M059J (cell line): ENCODE results near the gene BOLA3. TPM values are rescaled to one million over a fixed set of nuclear protein-coding genes. Genes with fewer than 3 reads are reported as not detected.
A peak's percentile ranks its signal among the peaks of the same experiment; 100 is the strongest.
"Not testable (repeated sequence)": the region's sequence is repeated elsewhere in the genome, so short reads cannot be mapped to it uniquely, and the experiment has no call there.

Experiments used
- DNase-seq: peaks from one replicate; pipeline ENCODE4 v3.0.0-alpha.2; 2012; ENCODE audit warnings: low read depth
- total RNA-seq: library from RNA; depleted of rRNA; stranded (reverse); fragments of >200 nt; shearing (Covaris generic); gene quantifications from 2 replicates; pipeline ENCODE4 v1.2.3, GENCODE V29; 2014; rRNA removed

The BOLA3 gene, protein sequence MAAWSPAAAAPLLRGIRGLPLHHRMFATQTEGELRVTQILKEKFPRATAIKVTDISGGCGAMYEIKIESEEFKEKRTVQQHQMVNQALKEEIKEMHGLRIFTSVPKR
- total RNA-seq: 148 and 253 TPM in 2 replicates

DNA sequence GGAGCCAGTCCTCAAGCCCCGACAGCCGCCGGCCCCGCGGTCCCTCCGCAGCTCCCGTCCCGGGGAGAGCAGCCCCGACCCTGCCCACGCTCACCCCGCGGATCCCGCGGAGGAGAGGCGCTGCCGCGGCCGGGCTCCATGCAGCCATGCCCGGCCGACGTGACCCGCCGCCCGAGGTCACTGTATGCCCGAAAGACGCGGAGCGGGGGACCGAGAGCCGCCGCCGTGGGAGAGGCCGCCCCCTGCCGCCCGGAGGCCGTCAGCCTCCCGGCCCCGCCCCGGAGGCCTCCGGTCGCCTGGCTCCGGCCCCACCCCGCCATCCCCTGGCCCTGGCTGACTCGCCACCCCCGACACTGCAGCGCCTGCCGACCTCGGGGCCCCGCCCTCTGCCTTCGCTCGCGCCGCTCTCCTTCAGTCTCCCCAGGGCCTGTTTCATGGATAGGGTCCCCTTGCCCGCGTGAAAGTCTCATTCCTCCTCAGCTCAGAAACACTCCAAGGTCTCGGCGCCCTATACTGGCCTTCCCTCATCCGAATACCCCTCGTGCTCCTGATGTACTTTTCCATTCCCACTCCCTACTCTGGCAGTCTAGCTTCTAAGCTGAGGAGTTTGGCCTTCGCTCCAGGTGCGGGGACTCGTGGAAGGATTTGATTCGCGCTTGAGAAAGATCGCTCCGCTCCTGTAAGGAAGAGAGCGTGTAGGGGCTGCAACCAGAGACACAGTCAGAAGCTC, at the start of gene BOLA3:
BOLA3 (minus strand) TSS at position 186 of the 730 bp plus-strand sequence; CDS start at position 148, 38 bp downstream.
- DNase-seq: peak; percentile 73

DNA sequence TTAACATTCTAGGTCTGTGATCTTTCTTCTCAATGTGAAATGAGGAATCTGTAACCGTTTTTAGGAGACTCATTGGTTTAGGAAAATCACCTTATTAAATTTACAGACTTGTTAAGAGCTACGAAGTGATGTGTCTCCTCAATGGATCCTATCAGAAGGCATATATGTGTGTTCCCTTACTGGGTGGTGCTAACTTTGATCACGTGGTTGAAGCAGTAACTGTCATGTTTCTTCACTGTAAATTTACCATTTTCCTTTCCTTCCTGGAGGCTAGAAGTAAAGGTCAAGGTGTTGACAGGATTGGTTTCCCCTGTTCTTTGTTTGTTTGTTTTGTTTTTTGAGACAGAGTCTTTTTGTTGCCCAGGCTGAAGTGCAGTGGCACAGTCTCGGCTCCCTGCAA, 49.3 kb upstream of the BOLA3 start:
- no peak for DNase-seq

DNA sequence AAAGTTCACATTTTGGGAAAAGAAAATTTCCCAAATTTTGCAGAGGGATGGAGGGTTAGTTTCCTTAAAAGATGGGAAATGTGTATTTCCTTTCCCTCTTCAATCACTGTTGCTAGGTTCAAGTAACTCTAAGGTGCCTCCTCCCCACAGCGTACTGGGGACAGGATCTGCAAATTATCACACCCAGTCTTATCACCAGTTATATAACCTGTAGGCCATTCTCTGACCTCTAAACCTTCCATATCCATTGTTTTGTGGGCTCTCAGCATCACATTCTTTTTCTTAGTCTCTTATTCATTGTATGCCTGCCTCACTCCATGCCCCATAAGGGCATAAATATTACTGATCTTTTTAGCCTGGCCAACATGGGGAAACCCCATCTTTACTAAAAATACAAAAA, 47.1 kb upstream of the BOLA3 start:
- no peak for DNase-seq

DNA sequence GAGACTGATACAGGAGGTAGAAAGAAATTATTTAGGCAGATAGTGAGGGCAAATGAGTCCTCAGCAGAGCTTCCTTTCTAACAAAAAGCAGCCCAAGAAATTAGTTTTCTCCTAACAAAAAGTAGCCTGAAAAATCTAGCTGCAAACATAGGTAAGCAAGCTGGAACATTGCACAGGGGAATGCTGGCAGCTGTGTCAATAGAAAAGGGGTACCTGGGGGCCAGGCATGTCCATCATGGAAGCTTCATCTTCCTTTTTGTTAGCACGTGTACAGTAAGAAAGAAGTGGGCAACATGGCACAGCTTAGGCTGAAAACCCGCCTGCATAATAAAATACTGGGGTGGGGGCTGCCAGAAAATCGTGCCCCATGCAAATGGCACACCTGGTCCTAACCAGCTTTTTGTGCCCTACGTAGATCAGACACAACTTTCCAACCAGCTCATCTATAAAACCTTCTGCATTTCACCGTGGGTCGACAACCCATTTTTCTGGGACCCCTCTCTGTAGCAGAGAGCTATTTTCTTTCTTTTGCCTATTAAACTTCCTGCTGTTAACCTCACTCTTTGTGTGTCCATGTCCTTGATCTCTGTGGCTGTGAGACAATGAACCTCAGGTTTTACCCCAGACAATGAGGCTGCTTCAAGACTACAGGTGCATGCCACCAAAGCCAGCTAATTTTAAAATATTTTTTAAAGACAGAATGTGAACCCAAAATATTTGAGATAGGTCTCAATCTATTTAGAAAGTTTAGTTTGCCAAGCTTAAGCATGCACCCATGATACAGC, 44.1 kb upstream of the BOLA3 start:
- DNase-seq: no peak

DNA sequence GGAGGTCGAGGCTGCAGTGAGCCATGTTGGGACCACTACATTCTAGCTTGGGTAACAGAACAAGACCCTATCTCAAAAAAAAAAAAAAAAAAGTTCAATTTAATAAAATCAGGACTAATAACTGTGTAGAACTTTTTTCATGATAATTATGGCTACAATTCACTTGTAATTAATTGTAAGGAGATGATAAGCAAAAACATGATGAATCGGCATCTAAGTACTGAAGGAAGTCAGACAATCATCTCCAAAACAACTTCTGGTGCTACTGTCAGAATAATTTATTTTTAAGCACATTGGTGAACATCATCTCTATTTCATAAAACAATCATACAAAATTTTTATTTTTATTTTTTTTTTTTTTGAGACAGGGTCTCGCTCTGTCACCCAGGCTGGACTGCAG, 41.0 kb upstream of the BOLA3 start:
- DNase-seq: no peak

DNA sequence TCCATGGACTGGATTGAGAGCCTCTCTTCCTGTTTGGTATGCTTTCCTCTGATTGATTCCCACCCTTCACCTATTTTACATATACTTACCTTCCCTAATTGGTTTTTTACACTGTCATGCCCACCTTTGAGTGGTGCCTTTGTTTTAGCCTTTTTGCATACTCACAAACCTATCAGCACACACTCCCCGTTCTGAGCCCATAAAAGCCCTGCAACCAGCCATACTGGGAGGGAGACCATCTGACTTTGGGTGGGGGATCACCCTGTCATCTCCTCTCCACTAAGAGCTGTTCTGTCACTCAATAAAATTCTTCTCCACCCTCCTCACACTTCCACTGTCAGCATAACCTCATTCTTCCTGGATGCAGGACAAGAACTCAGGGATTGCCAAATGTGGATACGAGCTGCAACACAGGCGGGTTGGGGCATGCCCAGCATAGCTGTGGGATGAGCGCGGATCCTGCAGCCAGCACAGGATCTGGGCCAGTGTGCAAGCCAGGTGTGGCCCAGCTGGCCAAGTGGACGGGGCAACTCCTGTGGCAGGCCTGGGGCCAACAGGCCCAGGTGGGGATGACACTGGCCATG, 40.4 kb upstream of the BOLA3 start:
- peak; percentile 42 for DNase-seq

DNA sequence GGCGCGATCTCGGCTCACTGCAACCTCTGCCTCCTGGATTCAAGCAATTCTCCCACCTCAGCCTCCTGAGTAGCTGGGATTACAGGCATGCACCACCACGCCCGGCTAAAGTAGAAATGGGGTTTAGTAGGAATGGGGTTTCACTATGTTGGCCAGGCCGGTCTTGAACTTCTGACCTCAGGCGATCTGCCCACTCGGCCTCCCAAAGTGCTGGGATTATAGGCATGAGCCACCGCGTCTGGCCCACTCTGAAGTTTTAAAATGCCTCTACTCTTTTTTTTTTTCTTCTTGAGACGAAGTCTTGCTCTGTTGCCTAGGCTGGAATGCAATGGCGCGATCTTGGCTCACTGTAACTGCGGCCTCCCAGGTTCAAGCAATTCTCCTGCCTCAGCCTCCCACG, 39.0 kb upstream of the BOLA3 start:
- not testable (repeated sequence) for DNase-seq

DNA sequence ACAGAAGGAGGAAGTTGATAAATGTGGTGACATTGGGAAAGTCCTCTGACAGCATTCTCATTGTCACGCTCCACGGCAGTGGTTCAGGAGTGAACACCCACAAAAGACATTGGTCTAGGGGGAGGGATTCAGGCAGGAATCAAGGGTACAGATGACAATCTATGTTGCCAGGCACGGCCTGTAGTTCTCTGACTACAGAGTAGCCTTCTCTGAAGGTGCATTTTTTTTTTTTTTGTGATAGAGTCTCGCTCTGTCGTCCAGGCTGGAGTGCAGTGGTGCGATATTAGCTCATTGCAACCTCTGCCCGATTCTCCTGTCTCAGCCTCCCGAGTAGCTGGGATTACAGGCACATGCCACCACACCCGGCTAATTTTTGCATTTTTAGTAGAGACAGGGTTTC, 38.3 kb upstream of the BOLA3 start:
- no peak for DNase-seq

DNA sequence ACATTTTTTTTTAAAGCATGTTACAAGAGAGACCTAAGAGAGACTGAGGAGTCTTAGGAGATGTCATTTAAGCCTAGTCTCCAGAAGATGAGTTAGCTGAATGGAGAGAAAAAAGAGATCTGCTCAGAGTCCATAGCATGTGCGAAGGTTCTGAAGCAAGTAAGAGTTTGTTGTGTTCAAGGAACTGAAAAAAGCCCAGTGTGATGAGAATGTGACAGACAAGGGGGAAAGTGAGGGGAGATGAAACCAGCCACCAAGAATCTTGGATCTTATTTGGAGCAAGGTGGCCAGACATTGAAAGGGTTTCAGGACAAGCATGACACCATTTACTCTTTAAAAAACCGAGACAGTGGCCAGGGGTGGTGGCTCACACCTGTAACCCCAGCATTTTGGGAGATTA, 36.2 kb upstream of the BOLA3 start:
- DNase-seq: no peak

DNA sequence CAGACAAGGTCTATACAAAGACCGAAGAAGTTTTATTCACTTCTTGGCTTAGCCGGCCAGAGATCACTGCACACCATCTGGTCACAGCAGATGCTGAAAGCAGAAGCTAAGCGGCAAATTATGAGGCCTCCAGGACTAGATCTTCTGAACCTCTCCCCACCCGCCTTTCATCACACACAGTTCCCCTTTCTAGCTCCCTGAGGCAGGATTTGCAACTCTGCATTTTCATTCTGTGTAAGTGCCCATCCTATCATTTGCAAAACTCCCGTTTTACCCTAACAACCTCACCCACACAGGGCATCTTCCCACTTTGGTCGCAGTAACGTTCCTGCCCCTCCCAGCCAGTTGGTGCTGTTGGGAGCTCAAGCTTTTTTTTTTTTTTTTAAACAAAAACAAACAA, 34.0 kb upstream of the BOLA3 start:
- no peak for DNase-seq

DNA sequence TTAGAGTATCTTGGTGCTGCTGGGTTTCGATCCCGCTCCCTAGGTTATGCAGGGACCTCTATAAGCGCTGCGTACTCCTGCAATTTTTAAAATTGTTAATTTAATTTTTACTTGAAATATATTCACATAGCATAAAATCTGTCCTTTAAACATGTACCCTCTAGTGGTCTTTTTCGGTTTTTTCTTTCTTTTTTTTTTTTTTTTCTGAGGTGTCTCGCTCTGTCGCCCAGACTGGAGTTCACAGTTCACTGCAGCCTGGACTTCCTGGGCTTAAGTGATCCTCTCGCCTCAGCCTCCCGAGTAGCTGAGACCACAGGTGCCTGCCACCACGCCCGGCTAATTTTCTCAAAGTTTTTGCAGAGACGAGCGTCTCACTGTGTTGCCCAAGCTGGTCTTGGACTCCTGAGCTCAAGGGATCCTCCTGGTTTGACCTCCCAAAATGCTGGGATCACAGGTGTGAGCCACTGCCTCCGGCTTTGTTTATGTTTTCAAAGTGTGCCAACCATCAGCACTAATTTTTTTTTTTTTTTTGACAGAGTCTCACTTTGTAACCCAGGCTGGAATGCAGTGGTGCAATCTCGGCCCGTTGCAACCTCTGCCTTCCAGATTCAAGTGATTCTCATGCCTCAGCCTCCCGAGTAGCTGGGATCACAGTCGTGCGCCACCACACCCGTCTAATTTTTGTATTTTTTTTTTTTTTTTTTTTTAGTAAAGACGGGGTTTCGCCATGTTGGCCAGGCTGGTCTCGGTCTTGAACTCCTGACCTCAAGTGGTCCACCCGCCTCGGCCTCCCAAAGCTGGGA, 31.6 kb upstream of the BOLA3 start:
- DNase-seq: no peak

DNA sequence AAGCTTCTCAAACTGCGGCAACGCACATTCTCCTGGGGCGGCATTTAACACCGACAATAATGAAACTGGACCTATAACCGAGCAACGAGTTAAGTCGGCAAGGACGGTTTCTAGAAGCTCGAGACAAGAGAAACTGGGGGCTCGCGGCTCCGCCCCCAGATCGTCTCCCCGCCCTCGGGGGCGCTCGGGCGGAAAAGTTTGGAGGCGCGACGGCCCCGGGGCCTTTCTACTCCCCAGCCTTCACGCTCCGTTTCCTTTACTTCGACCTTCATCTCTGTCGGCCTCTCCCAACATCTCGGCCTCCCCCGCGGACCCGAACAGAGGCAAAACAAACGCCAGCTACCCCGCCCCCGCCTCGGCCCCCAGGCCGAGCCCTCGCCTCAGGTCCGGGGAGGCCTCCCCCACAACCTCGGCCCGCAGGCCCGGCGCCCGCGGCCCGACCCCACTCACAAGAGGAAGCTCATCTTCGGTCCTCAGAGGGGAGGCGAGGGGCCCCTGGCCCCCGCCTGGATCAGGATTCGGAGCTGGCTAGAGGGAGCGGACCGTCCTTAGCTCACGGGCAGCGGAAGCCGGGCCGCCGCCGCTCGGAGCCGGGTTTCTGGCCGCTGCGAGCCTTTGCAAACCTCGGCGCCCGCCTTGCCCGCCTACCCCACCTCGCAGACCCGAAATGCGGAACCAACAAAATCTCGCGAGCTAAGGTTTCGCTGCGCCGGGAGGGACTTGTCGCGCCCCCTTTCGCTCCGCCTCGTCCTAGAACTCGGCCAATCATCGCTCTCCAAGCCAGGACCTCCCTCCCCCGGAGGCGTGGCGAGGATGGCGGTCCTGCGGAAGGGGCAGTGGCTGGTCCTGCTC, 30.7 kb upstream of the BOLA3 start, which contains the start of gene MOB1A:
MOB1A (minus strand) TSS at position 669 of the 852 bp plus-strand sequence; CDS start at position 464, 205 bp downstream.
- peak; percentile 97 for DNase-seq

DNA sequence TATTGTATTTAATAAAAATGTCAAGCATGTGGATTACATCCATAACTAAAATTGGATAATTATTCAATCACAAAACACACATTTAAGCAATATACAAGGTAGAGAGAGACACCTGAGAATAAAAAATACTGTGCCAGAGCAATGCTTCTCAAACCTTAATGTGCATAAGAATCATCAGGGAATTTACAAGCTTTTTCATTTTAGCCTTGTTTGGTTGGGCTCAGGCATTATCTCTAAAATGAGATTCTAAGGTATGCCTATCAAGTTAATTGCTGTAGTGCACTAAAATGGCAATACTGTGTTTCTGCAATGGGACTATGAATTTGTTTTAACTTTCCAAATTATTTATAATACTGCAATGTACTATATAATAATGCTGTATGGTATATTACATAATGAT, 30.0 kb upstream of the BOLA3 start:
- DNase-seq: no peak

DNA sequence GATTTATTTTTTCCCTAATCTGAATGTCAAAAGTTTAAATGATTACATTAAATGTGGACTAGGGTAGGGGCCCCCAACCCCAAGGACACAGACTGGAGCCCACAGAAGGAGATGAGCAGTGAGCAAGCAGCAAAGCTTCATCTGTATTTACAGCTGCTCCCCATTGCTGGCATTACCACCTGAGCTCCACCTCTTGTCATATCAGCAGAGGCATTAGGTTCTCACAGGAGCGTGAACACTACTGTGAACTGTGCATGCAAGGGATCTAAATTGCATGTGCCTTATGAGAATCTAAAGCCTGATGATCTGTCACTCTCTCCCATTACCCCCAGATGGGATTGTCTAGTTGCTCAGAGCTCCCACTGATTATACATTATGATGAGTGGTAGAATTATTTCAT, 27.2 kb upstream of the BOLA3 start:
- no peak for DNase-seq

DNA sequence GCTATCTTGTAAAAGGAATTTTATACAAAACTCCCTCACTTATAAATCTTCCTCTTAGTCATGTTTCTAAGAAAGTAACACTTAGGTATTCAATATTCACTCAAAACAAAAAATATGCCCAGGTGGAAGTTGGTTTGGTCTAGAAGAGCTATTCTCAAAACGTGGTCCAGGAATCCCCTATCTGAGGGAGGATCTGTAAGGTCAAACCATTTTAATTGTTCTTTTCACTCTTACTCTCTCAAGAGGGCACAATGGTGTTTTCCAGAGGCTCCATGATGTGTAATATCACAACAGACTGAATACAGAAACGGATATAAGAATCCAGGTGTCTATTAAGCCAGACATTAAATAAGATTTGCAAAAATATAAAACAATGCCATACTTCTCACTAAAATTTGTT, 21.0 kb upstream of the BOLA3 start:
- no peak for DNase-seq

DNA sequence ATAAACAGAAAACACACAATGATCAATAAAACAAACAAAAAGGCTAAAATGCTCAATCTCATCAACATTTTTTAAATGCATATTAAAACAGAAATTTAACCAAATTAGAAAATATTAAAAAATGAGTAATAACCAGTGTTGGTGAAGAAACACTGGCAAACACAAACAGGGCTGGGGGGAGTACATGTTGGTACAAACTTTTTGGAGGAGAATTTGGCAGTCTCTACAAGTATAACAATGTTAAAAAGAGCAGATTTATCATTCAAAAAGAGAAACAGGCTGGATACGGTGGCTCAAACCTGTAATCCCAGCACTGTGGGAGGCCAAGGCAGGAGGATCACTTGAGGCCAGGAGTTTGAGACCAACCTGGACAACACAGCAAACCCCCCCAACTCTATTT, 17.0 kb upstream of the BOLA3 start:
- no peak for DNase-seq

DNA sequence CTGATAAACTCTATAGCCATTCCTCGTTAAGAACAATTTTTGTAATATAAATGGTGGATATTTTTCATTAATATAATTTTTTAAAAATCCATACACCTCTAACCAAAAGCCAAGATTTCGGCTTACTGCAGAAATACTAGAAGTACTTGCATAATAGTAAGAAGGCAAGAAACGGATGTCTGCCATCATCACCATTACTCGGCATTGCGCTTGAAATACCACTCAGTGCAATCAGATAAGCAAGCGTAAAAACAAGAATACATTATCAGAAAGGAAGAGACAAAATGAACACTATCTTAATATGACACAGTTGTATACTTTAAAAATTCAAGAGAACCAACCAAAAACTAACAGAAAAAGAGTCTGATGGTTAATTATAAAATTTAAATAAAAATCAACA, 15.2 kb upstream of the BOLA3 start:
- DNase-seq: no peak

DNA sequence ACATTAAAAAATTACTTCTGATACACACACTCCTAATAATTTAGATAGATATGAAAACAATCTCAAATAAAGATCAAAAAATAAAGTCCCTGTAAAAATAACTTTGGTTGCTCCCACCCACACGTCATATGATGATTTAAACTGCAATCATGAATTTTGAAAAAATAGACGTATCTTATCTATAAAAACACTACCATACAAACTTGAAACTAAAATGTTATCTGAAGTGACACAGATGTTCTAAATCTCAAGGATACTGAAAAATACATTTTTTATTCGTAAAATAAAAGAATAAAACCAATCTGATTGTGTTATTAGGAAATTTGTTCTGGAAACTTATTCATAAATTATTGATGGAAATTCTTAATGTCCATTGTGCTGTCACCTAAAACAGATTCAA, 8.1 kb upstream of the BOLA3 start:
- DNase-seq: no peak

DNA sequence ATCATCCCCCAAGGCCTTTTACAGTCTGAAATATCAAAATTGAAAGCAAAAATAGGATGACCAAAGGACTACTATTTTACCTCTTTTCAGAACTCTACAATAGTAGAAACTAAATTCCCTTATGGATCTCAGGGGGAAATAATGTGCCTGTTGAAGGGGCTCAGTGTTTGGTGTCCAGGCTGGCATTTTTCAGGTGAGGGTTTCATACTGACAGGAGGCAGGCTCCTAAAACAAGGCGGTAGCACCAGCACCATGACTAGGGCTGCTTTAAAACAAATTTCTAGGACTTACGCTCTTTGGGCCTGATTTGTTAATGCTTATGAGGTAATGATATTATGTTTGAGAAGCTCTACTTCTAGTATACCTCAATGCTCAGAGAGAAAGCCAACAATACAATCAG, 5.2 kb upstream of the BOLA3 start:
- no peak for DNase-seq

DNA sequence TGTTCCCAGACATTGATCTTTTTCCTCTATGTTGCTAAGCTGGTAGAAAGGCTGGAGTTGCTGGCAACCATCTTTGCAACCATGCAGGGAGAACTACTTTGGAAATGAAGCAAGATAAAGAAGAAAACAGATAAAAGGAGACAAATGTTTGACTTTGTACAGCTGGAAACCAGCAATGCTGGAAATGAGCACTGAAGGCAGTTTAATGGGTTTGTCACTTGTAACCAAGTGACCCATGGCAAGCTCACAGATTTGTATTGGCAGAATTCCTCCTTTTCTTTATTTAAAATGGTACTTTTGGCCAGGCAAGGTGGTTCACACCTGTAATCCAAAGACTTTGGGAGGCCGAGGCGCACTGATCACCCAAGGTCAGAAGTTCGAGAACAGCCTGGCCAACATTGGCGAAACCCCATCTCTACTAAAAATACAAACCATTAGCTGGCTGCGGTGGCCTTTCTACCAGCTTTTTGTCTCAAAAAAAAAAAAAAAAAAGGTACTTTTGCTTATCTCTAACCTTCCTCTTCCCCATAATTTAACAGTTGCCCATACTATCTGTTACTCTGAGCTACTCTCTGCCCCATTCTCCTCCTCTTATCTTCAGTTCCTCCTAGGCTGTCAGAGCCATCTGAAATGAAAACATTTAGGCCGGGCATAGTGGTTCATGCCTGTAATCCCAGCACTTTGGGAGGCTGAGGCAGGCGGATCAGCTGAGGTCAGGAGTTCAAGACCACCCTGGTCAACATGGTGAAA, 2.0 kb upstream of the BOLA3 start:
- no peak for DNase-seq
